GM12865 (cell line): Measurements from ENCODE around the gene DEDD.

Experiments
- DNase-seq: peaks from one replicate; pipeline ENCODE4 v3.0.0; 2010; ENCODE audit warnings: low read depth
- H3K4me3 ChIP-seq: 2 replicates; pipeline ENCODE4 v1.5.1; 2011; ENCODE audit warnings: mild to moderate bottlenecking, low read depth, low read length, control low read depth
- TF ChIP-seq, protein P1 (sequence below): IDR thresholded peaks from 2 replicates; pipeline ENCODE4 v1.5.1; 2011; ENCODE audit warnings: low read length, control low read depth, low read depth, inconsistent platforms; ENCODE audit not compliant: insufficient read depth; ENCODE audit errors: missing control alignments

The DEDD gene

DNA sequence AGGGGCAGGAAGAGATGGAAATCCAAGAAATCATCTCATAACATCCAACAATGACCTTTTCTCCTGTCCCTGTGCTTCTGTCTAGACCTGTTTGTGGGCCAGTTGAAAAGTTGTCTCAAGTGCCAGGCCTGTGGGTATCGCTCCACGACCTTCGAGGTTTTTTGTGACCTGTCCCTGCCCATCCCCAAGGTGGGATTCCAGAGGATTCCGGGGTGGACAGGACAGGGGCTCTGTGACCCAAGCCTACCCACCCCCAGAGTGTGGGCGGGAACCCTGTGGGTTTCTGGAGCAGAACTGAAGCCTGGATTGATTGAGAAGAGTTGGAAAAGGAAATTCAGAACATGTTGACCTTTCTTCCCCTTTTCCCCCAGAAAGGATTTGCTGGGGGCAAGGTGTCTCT lies 31.3 kb upstream of the DEDD start:
- TF ChIP-seq, protein P1, sequence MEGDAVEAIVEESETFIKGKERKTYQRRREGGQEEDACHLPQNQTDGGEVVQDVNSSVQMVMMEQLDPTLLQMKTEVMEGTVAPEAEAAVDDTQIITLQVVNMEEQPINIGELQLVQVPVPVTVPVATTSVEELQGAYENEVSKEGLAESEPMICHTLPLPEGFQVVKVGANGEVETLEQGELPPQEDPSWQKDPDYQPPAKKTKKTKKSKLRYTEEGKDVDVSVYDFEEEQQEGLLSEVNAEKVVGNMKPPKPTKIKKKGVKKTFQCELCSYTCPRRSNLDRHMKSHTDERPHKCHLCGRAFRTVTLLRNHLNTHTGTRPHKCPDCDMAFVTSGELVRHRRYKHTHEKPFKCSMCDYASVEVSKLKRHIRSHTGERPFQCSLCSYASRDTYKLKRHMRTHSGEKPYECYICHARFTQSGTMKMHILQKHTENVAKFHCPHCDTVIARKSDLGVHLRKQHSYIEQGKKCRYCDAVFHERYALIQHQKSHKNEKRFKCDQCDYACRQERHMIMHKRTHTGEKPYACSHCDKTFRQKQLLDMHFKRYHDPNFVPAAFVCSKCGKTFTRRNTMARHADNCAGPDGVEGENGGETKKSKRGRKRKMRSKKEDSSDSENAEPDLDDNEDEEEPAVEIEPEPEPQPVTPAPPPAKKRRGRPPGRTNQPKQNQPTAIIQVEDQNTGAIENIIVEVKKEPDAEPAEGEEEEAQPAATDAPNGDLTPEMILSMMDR: no peak
- no peak overlapping the region for H3K4me3 ChIP-seq
- DNase-seq: no peak

DNA sequence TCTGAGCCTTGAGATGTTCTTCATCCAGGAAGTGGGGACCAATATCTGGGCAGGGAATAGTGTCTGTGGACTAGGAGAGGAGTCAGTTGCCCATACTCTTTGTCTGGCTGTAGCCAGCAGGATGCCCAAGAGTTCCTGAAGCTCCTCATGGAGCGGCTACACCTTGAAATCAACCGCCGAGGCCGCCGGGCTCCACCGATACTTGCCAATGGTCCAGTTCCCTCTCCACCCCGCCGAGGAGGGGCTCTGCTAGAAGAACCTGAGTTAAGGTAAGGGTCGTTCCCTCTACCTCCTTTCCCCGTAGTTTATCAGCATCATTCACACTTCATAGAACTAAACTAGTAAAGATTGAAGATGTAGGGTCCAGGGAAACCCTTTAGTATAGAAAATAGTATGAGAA lies 30.3 kb upstream of the DEDD start:
- TF ChIP-seq, protein P1: no peak
- no peak for DNase-seq
- no peak overlapping the region for H3K4me3 ChIP-seq

DNA sequence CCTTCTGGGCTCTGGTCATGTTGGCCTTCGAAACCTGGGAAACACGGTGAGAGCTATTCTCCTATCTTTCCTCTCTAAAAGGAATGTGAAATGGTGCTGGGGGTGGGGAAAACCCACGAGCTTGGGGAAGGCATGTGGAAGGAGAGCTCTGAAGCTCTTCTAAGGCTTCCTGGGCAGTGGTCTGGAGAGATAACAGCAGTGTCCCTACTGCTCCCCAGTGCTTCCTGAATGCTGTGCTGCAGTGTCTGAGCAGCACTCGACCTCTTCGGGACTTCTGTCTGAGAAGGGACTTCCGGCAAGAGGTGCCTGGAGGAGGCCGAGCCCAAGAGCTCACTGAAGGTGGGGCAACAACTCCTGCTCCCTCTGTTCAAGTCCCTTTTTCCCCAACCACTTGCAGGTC lies 29.6 kb upstream of the DEDD start:
- TF ChIP-seq, protein P1: no peak
- DNase-seq: no peak
- H3K4me3 ChIP-seq: no peak overlapping the region

DNA sequence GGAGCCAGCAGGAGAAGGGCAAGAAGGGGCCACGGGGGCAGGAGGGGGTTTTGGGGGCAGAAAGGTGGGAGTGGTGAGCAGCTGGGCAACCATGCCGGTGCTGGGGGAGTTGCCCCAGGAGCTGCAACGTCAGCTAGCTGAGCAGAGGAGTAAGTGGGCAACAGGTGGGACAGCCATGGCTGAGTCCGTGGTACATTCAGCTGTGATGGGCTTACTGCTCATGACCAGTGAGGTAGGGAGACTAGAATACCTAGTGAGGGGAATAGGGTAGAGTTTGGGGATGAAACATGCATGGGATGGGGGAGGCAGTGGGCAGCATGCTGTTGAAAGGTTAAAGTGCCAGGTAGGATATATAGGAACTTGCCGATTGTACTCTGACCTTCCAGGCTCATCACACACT lies 29.2 kb upstream of the DEDD start:
- TF ChIP-seq, protein P1: no peak
- no peak overlapping the region for H3K4me3 ChIP-seq

DNA sequence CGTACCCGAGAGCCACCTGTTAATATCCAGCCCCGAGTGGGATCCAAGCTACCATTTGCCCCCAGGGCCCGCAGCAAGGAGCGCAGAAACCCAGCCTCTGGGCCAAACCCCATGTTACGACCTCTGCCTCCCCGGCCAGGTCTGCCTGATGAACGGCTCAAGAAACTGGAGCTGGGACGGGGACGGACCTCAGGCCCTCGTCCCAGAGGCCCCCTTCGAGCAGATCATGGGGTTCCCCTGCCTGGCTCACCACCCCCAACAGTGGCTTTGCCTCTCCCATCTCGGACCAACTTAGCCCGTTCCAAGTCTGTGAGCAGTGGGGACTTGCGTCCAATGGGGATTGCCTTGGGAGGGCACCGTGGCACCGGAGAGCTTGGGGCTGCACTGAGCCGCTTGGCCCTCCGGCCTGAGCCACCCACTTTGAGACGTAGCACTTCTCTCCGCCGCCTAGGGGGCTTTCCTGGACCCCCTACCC lies 28.2 kb upstream of the DEDD start:
- DNase-seq: no peak
- no peak overlapping the region for H3K4me3 ChIP-seq
- TF ChIP-seq, protein P1: no peak

More for the DNA sequence above, 29.2 kb upstream of the DEDD start:
- no peak for DNase-seq

DNA sequence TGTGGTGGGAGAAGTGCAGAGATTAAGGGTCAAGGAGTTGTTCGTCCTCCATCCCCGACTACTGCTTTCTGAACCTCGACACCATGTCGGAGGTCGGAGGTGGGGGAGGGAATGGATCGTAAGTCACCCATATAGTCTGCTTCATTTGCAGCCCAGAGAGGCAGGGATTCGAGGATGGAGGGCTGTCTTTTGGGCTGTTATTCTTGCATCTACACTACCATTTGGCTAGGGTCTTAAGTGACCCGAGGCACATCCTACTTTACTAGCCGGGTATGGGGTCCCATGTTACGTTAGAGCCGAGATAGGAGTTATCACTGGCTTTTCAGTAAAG lies 27.4 kb upstream of the DEDD start:
- TF ChIP-seq, protein P1: no peak
- peak; percentile 30 for DNase-seq
- H3K4me3 ChIP-seq: peak overlapping the region; percentile 69

DNA sequence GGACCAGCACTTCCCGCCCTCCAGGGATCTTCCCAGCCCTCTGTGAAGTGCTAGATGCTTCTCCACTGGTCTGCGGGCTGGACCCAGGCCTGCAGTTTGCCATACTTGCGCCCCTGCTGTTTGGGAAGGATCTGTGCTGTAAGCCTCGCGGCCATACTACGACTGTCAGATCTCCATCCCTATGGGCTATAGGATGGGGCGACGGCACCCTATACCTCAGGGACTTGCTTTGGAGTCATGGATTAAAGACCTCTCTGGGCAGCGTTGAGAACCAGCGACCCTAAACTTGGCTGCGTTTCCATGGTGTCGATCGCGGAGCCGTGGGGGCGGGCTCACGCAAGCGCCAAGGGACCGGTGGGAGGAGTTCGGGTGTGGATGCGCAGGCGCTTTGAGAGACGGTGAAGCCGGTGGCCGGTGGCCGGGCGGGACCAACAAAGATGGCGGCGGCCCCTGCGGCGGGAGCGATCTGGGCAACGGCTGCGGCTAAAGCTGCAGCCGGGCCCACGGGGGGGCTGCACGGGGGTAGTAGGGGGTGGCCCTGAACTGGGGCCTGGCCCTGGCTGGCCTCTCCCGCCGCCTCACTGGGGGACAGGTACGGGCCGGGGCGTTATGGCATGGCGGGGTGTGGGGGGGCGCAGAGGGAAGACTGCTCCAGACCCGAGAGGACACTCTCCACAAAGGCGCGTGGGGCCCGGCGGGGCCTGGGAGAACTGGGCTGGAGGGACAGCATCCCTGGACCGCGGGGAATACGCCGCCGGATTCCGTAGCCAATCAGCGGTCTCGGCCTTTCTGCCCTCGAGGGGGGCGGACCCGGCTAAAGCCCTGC lies 26.8 kb upstream of the DEDD start, which contains the start of gene USP21:
USP21 (plus strand) TSS at position 414 of the 826 bp plus-strand sequence. CDS start 1,141 bp downstream, outside the sequence.
- TF ChIP-seq, protein P1: no peak
- DNase-seq: peak; percentile 93
- H3K4me3 ChIP-seq: peak within 1 kb of the TSS; percentile 69
